Liver (tissue), 3 donors: ENCODE data around the gene MGAT3.

ENCODE experiments used
- ATF3 ChIP-seq: IDR thresholded peaks from 2 replicates; pipeline ENCODE4 v1.6.1; 2016; ENCODE audit warnings: antibody characterized with exemption
- CTCF ChIP-seq: fragments of 150-350 bp; IDR thresholded peaks from 2 replicates; pipeline ENCODE4 v1.5.1; 2017; ENCODE audit warnings: improper control_type of control experiment, low read depth, low read length; ENCODE audit not compliant: missing input control
- EGR1 ChIP-seq, 2 donors: IDR thresholded peaks; 2 replicates each; pipeline ENCODE4 v1.6.1; 2016 to 2018; ENCODE audit warnings: antibody characterized with exemption in 2 of 2, low read depth in 2 of 2
- RXRA ChIP-seq, 2 donors: IDR thresholded peaks; 2 replicates each; pipeline ENCODE4 v1.6.1; 2017 to 2018; ENCODE audit warnings: antibody characterized with exemption in 2 of 2, mild to moderate bottlenecking in 1 of 2
- SP1 ChIP-seq: IDR thresholded peaks from 2 replicates; pipeline ENCODE4 v1.6.1; 2018; ENCODE audit warnings: antibody characterized with exemption, mild to moderate bottlenecking
- TAF1 ChIP-seq: conservative IDR thresholded peaks from 2 replicates; pipeline ENCODE4 v1.6.1; 2016; ENCODE audit warnings: antibody characterized with exemption, mild to moderate bottlenecking
- YY1 ChIP-seq: IDR thresholded peaks from 2 replicates; pipeline ENCODE4 v1.6.1; 2016; ENCODE audit warnings: antibody characterized with exemption, mild to moderate bottlenecking
- TF ChIP-seq, protein P1 (sequence below): IDR thresholded peaks from 2 replicates; pipeline ENCODE4 v1.6.1; 2016; ENCODE audit warnings: antibody characterized with exemption
- donor health status: healthy.
- donor health status: healthy.

DNA sequence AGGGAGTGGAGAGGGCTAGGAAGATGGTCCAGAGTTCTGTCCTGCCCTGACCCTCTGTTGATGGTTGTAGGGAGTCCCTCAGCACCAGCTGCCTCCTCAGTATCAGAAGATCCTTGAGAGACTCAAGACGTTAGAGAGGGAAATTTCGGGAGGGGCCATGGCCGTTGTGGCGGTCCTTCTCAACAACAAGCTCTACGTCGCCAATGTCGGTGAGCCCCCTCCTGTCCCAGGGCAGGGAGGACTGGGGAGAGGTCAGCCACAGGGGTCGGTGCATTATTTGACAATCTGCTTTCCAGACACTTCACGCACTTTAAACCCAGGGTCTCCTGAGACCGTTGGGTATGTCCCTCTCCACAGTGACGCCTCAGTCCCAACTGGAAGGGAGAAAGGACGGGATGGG lies 39.2 kb upstream of the MGAT3 start:
- no peak for TF ChIP-seq CTCF
- TF ChIP-seq, protein P1, sequence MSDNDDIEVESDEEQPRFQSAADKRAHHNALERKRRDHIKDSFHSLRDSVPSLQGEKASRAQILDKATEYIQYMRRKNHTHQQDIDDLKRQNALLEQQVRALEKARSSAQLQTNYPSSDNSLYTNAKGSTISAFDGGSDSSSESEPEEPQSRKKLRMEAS, result no peak
- TF ChIP-seq ATF3, result no peak
- no peak for TF ChIP-seq RXRA (IDR thresholded peaks at IDR 0.05)
- no peak for TF ChIP-seq YY1
- no peak for TF ChIP-seq TAF1
- TF ChIP-seq EGR1 (IDR thresholded peaks at IDR 0.05; ENCODE audit: low read depth in 2 of 2), result no peak
- no peak for TF ChIP-seq SP1
